22Rv1 (cell line): ENCODE data around the gene TMX4.
A peak's percentile ranks its signal among the peaks of the same experiment; 100 is the strongest.

ENCODE experiments used
- H3K27ac ChIP-seq: fragments of 450-650 bp; 2 replicates; pipeline ENCODE4 v1.5.1; 2017
- ZFX ChIP-seq: fragments of 450-650 bp; IDR thresholded peaks from 2 replicates; pipeline ENCODE4 v1.6.1; 2017; ENCODE audit warnings: antibody characterized with exemption, borderline replicate concordance
- TF ChIP-seq, protein P1 (sequence below): fragments of 450-650 bp; IDR thresholded peaks from 2 replicates; pipeline ENCODE4 v1.5.1; 2017; ENCODE audit warnings: mild to moderate bottlenecking

TMX4 gene

DNA sequence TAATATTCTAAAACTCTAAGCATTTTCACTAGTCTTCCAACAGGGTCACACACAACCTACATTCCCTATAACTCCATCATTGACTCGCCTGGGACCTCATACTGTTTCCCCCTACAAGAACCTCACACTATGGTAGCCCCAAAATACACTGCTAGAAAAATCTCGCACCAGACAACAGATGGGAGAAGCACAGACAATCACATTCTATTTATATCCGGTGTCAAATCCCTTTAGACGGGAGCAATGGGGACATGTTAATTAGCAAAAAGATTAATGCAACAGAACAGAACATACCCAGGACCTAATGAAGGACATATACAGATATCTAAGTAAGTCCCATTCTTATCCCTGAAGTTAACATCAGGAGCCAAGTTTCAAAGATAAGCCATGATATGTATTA is 33.6 kb downstream of the TMX4 start:
- no peak for TF ChIP-seq ZFX
- TF ChIP-seq, protein P1, sequence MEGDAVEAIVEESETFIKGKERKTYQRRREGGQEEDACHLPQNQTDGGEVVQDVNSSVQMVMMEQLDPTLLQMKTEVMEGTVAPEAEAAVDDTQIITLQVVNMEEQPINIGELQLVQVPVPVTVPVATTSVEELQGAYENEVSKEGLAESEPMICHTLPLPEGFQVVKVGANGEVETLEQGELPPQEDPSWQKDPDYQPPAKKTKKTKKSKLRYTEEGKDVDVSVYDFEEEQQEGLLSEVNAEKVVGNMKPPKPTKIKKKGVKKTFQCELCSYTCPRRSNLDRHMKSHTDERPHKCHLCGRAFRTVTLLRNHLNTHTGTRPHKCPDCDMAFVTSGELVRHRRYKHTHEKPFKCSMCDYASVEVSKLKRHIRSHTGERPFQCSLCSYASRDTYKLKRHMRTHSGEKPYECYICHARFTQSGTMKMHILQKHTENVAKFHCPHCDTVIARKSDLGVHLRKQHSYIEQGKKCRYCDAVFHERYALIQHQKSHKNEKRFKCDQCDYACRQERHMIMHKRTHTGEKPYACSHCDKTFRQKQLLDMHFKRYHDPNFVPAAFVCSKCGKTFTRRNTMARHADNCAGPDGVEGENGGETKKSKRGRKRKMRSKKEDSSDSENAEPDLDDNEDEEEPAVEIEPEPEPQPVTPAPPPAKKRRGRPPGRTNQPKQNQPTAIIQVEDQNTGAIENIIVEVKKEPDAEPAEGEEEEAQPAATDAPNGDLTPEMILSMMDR = no peak

DNA sequence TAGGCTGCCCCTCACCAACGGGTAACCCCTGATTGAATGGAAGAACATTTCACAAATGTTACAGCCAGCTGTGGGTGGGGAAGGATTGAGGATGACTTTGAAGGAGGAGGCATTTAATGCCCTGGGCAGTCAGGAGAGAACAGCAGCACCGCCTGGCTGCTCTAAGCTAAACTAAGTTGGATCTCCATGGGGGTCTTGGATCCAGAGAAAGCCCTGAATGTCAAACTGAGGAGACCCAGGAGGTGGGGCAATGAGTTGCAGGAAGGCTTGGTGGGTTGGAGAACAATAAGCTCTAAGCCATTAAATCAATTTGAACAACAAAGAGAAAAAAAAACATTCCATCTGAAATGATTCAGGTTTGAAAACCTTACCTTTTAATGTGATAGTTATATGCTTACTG is 35.4 kb downstream of the TMX4 start:
- TF ChIP-seq, protein P1 = no peak
- no peak for TF ChIP-seq ZFX
- H3K27ac ChIP-seq = no peak overlapping the region

More for the DNA sequence above, 33.6 kb downstream of the TMX4 start:
- H3K27ac ChIP-seq = no peak overlapping the region

DNA sequence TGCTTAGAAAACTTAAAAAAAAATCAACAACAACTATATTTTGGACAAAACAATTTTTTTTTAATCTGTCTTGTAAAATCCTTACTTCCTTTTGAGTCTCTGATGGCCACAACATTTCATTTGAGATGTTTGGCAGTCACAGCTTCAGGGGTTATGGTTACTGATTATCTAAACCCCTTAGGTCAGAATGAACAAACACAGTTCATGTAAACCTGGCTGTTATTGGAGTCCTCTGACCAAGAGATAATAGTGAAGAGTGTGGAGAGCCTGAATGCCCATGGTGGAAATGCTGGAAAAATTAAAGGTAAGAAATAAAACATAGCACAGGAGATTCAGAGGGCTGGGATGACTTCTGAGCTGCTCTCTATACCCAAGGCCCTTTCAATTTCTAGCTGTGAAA is 38.2 kb downstream of the TMX4 start:
- TF ChIP-seq, protein P1 = no peak
- no peak for TF ChIP-seq ZFX
- H3K27ac ChIP-seq = no peak overlapping the region

DNA sequence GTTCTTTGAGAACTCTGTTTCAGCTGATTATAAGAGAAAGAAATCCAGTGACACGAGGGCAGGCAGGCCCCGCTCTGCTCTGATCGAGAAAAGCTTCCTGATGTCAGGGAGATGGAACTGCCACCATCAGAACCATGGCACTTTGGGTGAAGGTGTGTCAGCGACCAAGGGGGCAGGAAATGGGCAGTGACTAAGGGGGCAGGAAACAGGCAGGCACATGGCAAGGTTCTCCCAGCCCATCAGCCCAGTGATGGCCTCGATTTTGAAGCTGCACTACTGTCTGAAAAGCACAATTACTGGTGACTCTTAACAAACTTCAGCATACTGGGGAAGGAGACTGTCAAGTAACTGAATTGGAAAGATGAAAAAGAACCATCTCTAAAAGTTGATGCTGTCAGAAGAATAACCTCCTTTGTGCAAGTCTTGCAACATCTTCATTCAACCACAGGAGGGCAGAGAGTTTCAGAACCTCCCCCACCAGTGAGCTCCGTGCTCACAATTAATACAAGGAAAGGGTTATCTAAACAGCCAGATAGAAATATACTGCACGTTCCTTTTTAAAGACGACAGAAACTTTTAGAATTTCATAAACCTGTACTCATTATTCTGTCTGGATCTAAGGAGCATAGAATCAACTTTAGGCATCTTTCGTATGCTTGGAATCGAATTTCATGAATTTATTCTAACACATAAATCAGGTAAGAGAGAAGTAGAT is 39.1 kb downstream of the TMX4 start:
- TF ChIP-seq, protein P1 = peak; percentile 47
- no peak for TF ChIP-seq ZFX
- H3K27ac ChIP-seq = no peak overlapping the region

DNA sequence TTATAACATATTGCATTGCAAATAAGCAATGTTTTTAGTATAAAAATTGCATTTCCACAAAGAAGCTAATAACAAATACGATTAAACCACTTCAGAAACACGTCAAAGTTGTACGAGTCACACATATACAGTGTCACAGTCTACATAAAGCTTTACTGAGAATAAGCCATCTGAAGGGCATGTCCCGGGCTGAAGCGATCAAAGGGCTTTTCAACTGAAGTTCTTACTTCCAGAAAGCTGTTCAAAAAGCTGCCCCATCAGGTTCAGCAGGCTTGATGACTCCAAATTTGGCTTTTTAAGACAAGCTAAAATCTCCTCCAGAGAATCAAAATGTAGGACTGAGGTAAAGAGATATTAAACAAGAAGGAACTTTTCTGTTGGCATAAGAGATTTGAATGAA is 41.9 kb downstream of the TMX4 start:
- no peak overlapping the region for H3K27ac ChIP-seq
- TF ChIP-seq, protein P1 = no peak
- TF ChIP-seq ZFX = no peak

DNA sequence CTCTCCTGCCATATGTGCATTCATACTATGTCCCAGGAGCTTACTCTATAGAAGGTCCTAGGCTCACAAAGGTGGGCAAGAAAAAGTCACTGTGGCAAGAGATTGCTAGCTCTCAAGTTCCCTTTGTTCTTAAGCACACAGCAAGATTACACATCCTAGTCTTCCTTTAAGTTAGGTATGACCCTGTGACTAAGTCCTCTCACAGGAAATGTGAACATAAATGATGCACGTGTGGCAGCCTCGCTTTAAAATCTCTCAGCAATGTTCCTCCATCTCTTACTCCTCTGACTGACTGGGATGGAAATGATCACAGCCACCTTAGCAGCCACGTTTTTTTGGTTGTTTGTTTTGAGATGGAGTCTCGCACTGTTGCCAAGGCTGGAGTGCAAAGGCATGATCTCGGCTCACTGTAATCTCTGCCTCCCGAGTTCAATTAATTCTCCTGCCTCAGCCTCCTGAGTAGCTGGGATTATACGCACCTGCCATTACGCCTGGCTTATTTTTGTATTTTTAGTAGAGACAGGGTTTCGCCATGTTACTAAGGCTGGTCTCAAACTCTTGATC is 43.6 kb downstream of the TMX4 start:
- no peak overlapping the region for H3K27ac ChIP-seq
- TF ChIP-seq, protein P1 = no peak
- no peak for TF ChIP-seq ZFX

DNA sequence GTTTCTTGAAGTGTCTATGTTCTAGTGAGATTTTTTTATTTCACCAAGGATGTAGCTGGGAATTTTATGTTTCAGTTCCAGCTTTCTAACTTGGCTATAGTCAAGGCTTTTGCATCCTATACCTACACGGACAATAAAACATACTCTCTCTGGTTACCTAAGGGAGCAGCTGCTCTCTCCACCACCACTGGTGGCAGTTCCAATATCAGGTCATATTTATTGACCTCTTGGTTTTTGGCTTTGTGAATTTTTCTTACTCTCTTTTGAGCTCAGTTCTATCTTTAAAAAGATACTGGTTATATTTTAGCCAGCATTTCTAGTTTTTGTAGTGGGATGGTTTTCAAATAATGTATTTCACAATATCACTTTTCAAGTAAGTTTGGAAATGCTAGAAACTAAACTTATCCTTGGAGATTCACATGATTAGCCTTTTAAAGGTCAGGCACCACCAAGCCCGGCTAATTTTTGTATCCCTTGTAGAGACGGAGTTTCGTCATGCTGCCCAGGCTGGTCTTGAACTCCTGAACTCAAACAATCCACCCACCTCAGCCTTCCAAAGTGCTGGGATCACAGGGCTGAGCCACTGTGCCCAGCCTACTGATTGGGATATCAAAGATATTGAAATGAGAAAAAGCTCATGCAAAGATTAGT is 44.7 kb downstream of the TMX4 start:
- no peak for TF ChIP-seq ZFX
- H3K27ac ChIP-seq = no peak overlapping the region
